GM12892 (cell line): Measurements from ENCODE around the gene ARSA.

Experiments used
- POLR2A ChIP-seq: IDR thresholded peaks from 2 replicates; pipeline ENCODE4 v1.6.1; 2011; ENCODE audit warnings: low read depth, low read length, control low read depth
- TAF1 ChIP-seq: IDR thresholded peaks from 2 replicates; pipeline ENCODE4 v1.6.1; 2011; ENCODE audit warnings: low read depth, mild to moderate bottlenecking, control low read depth, low read length, borderline replicate concordance

DNA sequence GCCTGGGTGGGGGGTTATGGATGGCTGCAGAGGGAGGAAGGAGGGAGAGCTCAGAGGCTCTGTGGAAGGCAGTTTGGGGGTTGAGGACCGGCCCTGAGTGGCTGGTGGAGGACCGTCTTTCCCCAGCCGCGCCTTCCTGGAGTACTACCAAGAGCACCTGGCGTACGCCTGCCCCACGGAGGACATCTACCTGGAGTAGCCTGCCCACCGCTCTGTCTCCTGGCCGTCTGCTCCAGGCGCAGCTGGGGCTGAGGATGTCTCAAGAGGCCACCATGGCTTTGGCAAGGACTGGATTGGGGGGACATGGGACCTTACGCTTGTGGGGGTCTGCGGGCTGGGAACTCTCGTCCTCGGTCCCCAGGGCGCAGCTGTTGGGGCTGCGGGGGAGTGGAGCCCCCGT is 17.4 kb downstream of the ARSA start:
- TF ChIP-seq TAF1, result no peak
- no peak for TF ChIP-seq POLR2A
